Mononuclear cell (primary cell): ENCODE results near the gene KDM7A. TPM values are rescaled to one million over a fixed set of nuclear protein-coding genes. Genes with fewer than 3 reads are reported as not detected.
"Not testable (repeated sequence)": the region's sequence is repeated elsewhere in the genome, so short reads cannot be mapped to it uniquely, and the experiment has no call there.

Experiments used
- H3K27me3 ChIP-seq: 2 replicates; pipeline ENCODE4 v1.6.0; 2011; ENCODE audit warnings: low read length, control low read depth; ENCODE audit not compliant: insufficient read depth
- H3K4me1 ChIP-seq: 2 replicates; pipeline ENCODE4 v1.5.1; 2011; ENCODE audit warnings: mild to moderate bottlenecking, low read length, control low read depth; ENCODE audit not compliant: insufficient read depth
- H3K4me3 ChIP-seq: 2 replicates; pipeline ENCODE4 v1.5.1; 2011; ENCODE audit warnings: mild to moderate bottlenecking, low read length, moderate library complexity
- H3K9me3 ChIP-seq: 2 replicates; pipeline ENCODE4 v1.5.1; 2011; ENCODE audit warnings: low read depth, mild to moderate bottlenecking, control low read depth, low read length
- total RNA-seq: library from RNA; depleted of rRNA; stranded (reverse); fragments of >200 nt; gene quantifications from one replicate; pipeline ENCODE4 v1.2.3, GENCODE V29; 2012

Gene KDM7A
- total RNA-seq, 1 donor, result 57.5 TPM

DNA sequence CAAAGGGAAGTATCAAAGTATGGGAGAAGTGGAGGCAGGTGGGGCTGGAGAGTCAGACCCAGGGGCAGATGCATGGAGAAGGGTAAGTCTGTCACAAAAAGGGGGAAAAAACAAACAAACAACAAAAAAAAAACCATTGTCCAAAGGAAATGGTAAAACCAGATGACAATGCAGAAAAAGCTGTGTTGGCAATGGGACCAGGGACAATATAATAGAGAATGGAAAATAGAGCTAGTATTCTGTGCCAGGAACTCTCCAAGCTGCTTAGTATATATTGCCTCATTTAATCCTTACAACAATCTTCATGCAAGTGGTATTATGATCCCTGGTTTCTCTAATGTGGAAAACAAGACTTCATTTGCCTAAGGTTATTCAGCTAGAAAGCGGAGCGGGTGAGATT is 13.1 kb upstream of the KDM7A start:
- H3K9me3 ChIP-seq, result no peaks in the 10 kb centered on the region
- no peaks in the 10 kb centered on the region for H3K4me1 ChIP-seq
- peaks cover 2% of the 10 kb centered on the region for H3K27me3 ChIP-seq
- H3K4me3 ChIP-seq, result no peak overlapping the region

DNA sequence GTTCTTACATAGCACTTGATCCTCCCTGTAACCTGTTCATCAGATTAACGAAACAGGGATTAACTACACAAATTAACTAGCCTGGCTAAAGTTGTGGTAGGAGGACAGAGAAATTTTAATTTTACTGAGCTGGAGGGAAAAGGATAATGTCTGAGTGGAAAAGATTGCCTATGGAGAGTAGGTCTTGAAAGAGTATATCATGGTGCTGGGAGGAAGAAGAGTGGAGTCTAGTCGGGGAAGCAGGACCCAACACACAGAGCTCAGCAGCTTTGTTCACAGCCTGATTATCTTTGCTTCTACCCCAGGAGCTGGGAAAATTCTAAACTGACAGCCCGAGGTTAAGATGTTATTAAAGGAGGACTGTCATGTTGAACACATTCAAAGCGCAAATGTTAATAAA is 6.1 kb upstream of the KDM7A start:
- Histone ChIP-seq H3K9me3 (no peaks in the 10 kb centered on the region), H3K27me3 (peaks cover 30% of the 10 kb centered on the region)

DNA sequence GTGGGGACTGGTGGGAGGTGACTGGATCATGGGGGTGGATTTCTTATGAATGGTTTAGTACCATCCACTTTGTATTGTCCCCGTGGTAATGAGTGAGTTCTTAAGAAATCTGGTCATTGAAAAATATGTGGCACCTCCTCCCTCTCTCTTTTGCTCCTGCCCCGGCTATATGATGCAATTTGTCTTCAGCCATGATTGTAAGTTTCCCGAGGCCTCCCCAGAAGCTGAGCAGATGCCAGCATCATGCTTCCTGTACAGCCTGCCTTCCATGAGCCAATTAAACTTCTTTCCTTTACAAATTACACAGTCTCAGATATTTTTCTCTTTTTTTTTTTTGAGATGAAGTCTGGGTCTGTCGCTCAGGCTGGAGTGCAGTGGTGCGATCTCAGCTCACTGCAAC is 2.6 kb upstream of the KDM7A start:
- peaks cover 24% of the 10 kb centered on the region for H3K4me1 ChIP-seq
- H3K27me3 ChIP-seq, result peaks cover 27% of the 10 kb centered on the region
- H3K4me3 ChIP-seq, result no peak overlapping the region
- H3K9me3 ChIP-seq, result no peaks in the 10 kb centered on the region

More for the DNA sequence above, 6.1 kb upstream of the KDM7A start:
- no peak overlapping the region for H3K4me3 ChIP-seq
- H3K4me1 ChIP-seq, result peaks cover 11% of the 10 kb centered on the region

DNA sequence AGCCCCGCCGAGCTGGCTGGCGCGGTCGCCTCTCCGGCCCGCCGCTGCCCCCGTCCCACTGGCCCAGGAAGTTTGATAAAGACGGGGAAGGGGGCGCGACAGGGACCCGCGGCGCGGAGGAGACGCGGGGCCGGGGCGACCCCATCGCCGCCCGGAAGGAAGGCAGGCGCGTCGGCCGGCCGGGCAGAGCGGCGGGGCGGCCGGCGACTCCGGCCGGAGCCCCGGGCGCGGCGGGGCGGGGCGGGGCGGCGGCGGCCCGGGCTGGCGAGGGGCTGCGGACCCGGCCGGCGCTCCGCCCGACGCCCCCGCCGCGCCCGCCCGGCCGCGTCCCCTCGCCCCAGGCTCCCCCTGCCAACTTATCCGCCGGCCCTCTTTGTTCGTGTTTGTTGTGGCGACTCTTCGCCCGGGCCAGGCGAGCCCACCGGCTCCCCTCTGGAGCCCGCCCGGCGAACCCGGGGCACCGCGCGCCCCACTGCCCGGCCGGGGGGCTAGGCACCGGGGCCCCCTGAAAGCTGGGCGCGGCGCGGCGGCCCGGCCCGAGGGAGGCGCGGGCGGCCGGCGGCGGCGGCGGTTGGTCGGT is 571 bp downstream of the KDM7A start:
- Histone ChIP-seq H3K4me3 (peak overlapping the region; percentile 76), H3K27me3 (peaks cover 5% of the 10 kb centered on the region), H3K4me1 (peaks cover 37% of the 10 kb centered on the region), H3K9me3 (no peaks in the 10 kb centered on the region)

DNA sequence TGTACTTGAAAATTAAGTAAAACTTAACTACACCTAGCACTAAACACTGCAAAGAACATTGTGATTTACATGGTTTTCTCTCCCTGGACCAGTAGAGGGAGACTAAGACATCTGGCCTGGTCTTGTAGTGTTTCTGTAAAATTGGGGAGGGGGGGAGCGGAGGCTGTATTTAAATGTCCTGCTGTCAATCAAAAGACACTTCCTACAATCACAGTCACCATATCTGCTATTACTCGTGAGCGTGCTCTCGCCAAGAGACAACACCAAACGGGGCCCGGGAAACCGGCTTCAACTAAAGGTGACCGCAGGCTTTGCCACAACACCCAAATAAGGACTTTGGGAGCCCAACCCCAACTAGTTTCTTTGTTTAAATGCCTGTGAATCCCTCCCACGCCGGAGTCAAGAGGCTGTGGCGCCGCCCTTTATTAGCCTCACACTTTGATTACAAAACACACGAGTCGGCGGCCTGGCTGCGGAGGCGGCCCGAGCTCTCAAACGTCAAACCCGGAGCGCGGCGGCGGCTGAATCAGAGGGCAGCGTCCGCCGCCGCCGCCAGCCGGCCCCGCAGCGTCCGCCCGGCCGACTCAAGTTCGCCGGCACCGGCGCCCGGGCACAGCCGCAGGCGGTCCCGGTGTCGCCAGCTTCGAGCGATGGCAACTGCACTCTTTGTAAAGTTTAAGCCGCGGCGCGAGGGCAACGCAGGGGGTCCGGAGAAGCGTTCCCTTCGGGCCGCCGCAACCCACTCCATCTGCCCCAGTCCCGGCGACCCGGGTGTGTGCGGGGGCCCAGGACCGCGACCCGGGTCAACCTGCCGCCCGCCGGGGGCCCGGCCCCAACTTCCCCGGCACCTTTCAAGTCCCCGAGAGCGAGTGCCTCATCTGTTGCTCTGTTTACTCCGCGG is 1.3 kb downstream of the KDM7A start:
- peaks cover 44% of the 10 kb centered on the region for H3K4me1 ChIP-seq
- peak overlapping the region; percentile 76 for H3K4me3 ChIP-seq

DNA sequence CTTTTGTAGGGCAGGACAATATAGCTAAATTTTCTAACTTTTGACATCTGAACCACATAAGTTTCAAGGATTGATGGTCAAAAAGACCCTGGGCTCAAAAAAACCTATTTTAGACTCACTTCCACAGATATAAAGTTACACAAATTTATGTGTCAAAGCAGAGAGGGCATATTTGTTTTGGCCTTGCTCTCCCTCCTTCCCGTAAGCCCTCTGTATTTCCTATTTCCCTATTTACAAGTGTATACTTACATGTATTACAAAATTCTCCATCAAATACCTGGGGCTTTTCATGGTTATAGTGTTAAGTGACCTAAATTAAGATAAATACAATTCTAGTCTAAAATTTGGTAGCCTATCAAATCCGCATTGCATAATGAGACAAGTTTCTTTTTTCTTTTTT is 2.6 kb downstream of the KDM7A start:
- H3K27me3 ChIP-seq, result no peaks in the 10 kb centered on the region
- H3K9me3 ChIP-seq, result no peaks in the 10 kb centered on the region
- no peak overlapping the region for H3K4me3 ChIP-seq
- H3K4me1 ChIP-seq, result peaks cover 52% of the 10 kb centered on the region

More for the DNA sequence above, 1.3 kb downstream of the KDM7A start:
- Histone ChIP-seq H3K27me3 (no peaks in the 10 kb centered on the region), H3K9me3 (no peaks in the 10 kb centered on the region)

DNA sequence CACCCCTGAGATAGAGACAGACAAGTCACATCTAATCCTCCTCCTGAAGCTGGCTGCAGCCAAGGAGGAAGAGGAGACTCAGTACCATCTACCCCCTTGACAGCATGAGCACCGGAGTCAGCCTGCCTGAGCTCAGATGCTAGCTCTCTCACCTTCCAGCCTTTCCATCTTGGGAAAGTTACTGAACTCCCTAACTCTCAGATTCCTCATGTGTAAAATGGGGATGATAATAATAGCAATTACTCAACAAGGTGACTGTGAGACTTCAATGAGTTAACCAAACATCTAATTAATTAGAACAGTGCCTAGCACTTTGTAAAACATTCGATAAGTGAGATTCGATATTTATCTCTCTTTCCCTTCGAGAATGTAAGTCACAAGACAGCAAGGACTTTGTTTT is 6.4 kb downstream of the KDM7A start:
- no peak overlapping the region for H3K4me3 ChIP-seq
- H3K9me3 ChIP-seq, result no peaks in the 10 kb centered on the region
- H3K27me3 ChIP-seq, result no peaks in the 10 kb centered on the region
- peaks cover 49% of the 10 kb centered on the region for H3K4me1 ChIP-seq

DNA sequence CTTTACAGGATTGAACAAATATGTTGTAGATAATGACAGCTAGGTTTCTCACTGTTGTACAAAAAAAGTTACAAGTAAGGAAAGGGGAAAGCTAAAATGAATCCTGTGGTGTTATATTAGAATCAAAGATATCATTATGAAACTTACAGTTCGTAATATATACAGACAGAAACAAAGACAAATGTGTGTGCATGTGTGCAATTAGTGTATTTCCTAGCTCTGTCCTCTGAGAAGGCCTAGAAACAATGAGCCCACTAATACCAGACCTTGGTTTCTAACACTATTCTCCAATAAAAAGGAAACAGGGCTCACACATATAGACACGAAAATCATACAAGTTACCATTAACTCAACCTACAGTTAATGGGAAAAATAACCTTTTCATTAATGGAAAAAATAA is 8.0 kb downstream of the KDM7A start:
- Histone ChIP-seq H3K4me3 (no peak overlapping the region), H3K9me3 (no peaks in the 10 kb centered on the region), H3K4me1 (peaks cover 51% of the 10 kb centered on the region), H3K27me3 (no peaks in the 10 kb centered on the region)

DNA sequence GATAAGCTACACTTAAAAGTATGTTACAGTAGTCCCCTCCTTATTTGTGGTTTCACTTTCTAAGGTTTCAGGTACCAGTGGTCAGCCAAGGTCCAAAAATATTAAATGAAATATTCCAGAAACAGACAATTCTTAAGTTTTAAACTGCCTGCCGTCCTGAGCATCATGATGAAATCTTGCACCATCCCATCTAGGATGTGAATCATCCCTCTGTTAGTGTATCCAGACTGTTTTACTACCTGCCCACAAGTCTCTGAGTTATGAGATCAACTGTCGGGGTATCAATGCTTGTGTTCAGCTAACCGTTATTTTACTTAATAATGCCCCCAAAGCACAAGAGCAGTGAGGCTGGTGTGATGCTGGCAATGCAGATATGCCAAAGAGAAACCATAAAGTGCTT is 11.4 kb downstream of the KDM7A start:
- Histone ChIP-seq H3K9me3 (no peaks in the 10 kb centered on the region), H3K4me1 (peaks cover 59% of the 10 kb centered on the region), H3K4me3 (no peak overlapping the region), H3K27me3 (no peaks in the 10 kb centered on the region)

DNA sequence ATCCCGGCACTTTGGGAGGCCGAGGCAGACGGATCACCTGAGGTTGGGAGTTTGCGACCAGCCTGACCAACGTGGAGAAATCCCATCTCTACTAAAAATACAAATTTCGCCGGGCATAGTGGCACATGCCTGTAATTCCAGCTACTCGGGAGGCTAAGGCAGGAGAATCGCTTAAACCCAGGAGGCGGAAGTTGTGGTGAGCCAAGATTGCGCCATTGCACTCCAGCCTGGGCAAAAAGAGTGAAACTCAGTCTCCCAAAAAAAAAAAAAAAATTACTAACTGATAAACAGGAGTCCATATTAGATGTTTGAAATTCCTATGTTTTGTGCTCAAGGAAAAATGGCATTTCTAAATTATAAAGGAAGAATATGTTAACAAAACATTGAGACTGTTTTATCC is 14.7 kb downstream of the KDM7A start:
- H3K4me3 ChIP-seq, H3K9me3 ChIP-seq, H3K27me3 ChIP-seq: not testable (repeated sequence)
- peaks cover 51% of the 10 kb centered on the region for H3K4me1 ChIP-seq

DNA sequence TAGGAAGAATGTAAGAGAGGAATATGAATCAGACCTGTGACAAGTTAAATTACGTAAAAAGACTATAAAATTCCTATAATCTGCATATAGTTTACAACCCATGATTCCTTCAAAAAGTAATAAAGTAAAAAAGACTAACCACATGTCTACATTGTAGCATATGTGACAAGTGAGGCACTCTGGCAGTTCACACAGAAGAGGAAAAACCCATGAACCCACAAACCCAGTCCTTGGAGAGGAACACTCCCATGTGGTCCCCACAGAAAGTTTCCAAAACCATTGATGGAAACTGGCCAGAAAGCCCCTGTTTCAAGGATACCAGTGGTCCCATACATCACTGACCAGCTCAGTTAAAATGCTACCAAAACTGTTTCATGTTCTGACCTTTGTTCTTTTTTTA is 15.7 kb downstream of the KDM7A start:
- no peaks in the 10 kb centered on the region for H3K27me3 ChIP-seq
- peaks cover 56% of the 10 kb centered on the region for H3K4me1 ChIP-seq
- no peaks in the 10 kb centered on the region for H3K9me3 ChIP-seq
- H3K4me3 ChIP-seq, result no peak overlapping the region

DNA sequence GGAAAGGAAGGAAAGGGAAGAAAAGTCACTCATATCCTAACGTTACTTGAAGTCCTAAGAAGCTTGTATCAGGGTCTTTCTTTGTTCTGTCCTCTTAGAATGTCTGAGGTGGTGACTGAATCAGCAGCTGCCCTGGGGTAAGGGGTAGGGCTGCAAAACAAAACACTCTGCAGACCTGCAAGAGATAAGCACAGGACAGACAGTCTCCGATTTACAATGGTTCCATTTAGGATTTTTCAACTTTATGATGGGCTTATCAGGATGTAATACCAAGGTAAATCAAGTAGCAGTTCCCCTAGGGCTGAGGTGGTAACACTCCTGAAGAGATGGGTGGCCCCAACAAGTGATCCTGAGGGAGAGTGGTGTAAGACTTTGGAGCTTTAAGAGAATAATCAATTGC is 16.5 kb downstream of the KDM7A start:
- H3K4me1 ChIP-seq, result peaks cover 53% of the 10 kb centered on the region

DNA sequence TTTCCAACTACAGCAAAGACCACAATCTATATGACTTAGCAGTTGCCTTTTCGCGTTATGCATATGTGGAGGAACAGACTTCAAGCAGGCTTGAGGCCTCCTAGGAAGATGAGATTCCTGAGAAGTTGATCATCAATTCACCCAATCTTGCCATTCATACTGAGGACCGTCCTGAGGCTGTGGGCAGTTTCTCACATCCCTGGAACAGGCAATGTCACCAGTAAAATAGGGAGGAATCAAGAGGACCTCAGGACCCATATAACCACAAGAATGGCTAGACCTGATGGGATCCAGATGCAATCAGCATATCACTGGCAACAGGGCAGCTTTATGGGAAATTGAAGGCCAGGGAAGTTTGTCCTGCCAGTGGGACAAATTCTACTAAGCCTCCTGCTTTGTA is 17.3 kb downstream of the KDM7A start:
- no peak overlapping the region for H3K4me3 ChIP-seq
- peaks cover 49% of the 10 kb centered on the region for H3K4me1 ChIP-seq
- no peaks in the 10 kb centered on the region for H3K9me3 ChIP-seq
- H3K27me3 ChIP-seq, result no peaks in the 10 kb centered on the region

More for the DNA sequence above, 16.5 kb downstream of the KDM7A start:
- H3K27me3 ChIP-seq, result no peaks in the 10 kb centered on the region
- H3K4me3 ChIP-seq, result no peak overlapping the region
- H3K9me3 ChIP-seq, result no peaks in the 10 kb centered on the region

DNA sequence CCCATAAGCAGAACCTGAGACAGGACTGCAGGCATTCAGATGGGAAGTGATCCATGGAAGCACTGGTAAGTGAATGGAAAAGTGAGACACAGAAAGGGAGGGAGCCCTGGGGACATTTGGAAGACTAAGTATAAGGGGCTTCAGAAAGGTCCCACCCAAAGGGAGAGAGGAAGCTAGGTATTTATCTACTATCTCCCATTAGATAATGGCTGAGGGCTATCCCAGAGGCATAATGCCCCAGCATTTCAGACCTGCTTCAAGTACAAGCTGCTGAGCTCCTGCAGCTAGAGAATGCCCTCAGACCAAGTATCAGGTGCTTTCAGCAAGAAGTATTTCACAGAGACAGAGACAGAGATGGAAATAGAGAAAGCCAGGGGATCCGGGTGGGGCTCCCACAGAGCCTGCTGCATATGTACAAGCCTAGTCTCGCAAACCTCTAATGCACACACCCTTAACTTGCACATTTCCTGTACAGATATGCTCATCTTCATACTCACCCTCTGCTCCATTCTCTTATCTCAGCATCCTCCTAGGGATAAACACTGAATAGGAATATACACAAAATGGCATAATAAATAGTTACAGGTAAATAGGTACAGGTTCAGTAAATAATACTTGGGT is 20.2 kb downstream of the KDM7A start:
- no peak overlapping the region for H3K4me3 ChIP-seq
- H3K4me1 ChIP-seq, result peaks cover 37% of the 10 kb centered on the region
- no peaks in the 10 kb centered on the region for H3K27me3 ChIP-seq
- H3K9me3 ChIP-seq, result no peaks in the 10 kb centered on the region

DNA sequence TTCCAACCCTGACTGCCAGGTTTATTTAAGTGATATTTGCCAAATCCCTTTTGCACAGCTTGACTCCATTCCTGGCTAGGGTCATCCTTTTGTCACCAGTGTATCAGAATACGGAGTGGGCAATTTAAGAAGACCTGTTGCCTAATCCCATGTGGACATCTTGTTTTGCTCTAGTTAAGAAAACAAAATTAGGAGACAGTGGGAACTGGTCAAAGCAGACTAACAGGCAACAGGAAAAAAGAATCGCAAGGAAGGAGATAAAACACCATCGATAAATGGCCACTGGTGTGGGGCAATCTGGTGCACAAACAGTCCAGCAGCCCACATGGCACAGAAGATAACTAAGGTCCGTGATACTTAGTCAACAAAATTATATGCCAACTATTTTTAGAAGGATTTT is 21.4 kb downstream of the KDM7A start:
- Histone ChIP-seq H3K4me3 (no peak overlapping the region), H3K27me3 (no peaks in the 10 kb centered on the region), H3K4me1 (peaks cover 26% of the 10 kb centered on the region), H3K9me3 (no peaks in the 10 kb centered on the region)
